GM19397 (cell line): ENCODE measurements around the gene SIT1.

Source experiments
- ATAC-seq: cut with Tn5 transposase; IDR thresholded peaks from one replicate; pipeline ENCODE4 v1.9.1; 2021; ENCODE audit warnings: mild to moderate bottlenecking, moderate library complexity; ENCODE audit not compliant: unreplicated experiment

Gene SIT1

DNA sequence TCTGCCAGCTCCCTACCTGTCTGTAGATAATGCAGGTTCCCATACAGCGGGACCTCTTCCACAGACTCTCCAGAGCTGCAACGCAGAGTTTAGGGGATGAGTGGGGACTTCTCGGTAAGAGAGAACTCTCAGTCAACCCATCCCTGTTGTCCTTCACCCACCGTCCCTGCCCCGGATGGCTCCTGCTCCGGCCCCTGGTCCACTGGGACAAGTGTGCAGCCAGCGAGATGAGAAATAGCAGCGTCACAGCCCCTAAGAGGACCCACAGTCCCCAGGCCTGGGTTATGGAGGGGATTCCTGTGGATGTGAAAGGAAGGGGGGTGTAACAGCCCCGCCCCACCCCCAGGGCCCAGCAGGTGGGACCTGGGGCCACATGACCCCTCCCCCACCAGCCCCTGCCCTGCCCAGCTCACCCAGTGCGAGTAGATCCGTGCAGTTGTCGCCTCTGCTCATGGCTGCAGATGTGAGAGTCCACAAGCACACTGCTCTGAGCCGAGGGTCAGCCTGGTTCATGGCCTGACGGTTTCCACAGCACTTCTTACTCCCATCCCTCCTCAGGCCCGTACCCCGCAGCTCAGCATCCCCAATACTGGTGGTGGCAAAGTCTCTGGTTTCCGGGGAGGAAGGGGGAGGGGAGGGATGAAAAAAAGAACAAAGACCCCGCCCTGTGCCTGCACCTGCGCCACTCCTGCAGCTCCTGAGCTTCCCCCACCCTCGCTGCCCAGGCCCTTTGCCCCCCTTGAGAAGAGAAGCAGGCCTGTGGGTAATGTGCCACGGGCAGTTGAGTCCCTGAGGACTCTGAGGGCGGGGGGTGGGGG is at the start of gene SIT1:
TSS of gene SIT1 (minus strand) at position 591 of the 818 bp plus-strand sequence. CDS start at position 513, 78 bp downstream.
- no peak for ATAC-seq

- no peak for ATAC-seq
Measured at GRCh38 chr9:35700031-35700430, 49.3 kb upstream of the SIT1 start.

DNA sequence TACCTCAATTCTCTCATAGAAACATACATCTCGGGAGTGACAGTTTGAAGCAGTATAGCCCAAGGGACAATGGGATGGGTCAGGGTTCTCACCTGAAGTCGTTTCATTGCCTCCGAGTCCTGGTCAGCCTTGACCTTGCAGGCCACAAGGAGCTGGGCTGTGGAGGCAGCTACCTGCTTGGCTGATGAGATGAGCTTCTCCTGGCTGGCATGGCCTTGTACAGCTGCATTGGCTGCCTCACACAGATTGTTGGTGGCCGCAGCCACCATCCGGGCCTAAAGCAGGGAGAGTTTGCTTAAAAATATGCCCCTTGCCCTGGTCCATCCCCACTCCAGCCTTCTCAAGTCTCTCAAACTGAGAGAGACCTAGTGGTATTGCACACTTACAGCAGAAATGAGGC is 47.5 kb upstream of the SIT1 start:
- no peak for ATAC-seq

DNA sequence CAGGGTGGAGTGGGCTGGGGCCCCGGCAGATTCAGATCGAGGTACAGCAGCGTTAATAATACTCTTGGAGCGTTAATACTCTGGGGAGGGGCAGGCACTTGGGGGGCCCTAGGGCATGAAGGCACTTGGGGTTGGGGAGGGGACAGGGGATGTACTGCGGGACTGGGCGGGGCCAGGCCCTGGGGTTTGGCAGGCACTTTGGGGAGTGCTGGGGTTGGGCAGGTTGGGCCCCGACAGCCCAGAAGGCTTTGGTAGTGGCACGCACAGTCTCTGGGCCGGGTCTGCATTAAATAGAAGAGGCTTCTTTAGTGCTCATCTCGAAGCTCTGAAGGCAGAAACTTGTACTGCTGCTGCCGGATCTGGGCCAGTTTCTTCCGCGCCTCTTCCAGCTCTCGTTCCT is 46.8 kb upstream of the SIT1 start:
- no peak for ATAC-seq

DNA sequence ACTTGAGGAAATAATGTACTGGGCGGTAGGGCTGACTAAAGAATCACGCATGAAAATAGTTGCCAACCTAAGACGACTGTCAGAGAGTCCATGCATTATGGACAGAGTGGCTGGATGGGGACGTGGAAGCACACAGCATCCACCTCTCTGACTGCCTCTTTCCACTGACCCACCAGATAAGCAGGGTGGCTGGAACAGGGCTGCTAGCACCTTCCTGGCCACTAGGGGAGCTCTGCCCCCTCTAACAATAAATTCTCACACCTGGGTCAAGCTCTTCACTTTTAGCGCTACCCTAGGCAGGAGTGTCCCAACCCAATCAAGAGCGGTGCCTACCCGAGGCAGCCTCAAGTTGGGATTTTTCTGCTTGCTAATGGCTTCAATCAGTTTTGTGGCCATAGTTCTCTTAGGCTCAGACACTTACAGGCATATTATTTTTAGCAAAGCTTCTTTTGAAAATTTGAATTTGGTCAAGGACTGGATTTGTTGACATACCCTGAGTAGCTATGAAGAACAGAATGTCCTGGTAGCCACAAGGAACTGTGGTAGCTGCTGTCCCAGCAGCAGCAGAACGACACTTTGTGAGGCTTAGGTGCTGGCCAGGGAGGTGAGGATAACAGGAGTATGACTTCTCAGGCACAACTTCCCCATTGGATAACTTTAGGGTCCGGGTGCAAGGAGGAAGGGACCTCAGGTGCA is 45.9 kb upstream of the SIT1 start:
- peak; percentile 74 for ATAC-seq

GRCh38 chr9:35695943-35696401 is 45.2 kb upstream of the SIT1 start:
- no peak for ATAC-seq

GRCh38 chr9:35691757-35692301 is 41.1 kb upstream of the SIT1 start:
- ATAC-seq, result no peak

DNA sequence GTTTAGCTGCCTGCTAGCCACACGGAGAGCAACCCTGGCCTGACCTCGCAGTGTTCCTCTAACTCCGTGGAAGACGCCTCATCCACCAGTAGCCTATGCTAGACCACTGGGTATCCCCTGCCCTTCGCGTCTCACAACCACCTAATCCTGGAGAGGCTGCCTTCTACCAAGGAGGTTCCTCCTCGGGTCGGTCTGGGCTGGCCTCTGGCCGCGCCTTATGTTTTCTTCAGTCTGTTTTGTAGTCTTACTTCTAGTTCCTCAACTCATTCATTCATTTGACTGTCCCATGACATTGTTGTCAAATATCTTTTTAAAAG is 40.6 kb upstream of the SIT1 start:
- ATAC-seq, result no peak

- ATAC-seq, result no peak
Measured at GRCh38 chr9:35690614-35691333, 40.0 kb upstream of the SIT1 start.

- no peak for ATAC-seq
Measured at GRCh38 chr9:35690294-35690613, 39.5 kb upstream of the SIT1 start.

- no peak for ATAC-seq
Measured at GRCh38 chr9:35689542-35690293, 39.0 kb upstream of the SIT1 start, which contains the start of gene TPM2. TSS of gene TPM2 (minus strand) at chr9:35689925. CDS start at chr9:35689817, 108 bp downstream.

DNA sequence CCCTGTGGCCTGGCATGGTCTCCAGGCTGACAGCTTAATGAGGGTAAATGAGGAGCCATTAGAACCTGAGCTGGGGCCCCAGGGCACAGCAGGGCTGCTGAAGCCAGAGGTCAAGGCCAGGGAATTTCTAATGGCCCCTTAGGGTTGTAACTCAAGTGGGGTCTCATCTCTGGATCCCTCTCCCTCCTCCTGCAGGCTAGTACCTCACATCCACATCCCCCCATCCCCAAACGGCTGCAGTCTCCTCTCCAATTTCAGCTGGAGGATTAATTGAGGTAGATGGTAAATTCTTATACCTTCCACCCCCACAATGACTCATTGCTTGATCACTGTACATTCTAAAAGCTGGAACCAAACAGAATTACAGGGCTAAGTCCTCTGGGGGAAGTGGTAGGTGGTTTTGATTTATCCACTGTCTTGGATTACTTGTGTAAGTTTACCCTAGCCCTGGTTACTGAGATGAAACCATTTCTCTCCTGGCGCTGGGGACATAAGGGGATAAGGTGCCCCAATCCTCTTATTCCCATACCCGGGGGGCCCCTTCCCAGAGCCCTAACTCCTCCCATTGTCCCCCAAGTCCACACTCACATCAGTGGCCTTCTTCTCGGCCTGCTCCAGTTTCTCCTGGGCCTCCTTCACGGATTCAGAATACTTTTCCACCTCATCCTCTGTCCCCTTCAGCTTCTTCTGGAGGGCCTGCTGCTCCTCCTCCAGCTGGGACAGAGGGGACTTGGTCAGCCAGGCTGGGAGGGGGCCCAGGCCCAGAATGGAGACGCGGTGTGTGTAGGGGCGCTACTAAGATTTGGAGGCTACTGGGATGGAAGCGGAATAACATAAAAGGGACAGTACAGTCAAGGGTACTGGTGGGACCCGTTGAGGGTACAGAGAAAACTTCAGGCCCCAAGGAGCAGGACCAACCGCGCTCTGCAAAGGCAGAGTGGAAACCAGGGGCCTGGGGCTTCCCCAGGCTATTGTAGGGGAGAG is 38.1 kb upstream of the SIT1 start:
- no peak for ATAC-seq

- ATAC-seq, result no peak
Measured at GRCh38 chr9:35687972-35688557, 37.3 kb upstream of the SIT1 start.

- ATAC-seq, result no peak
Measured at GRCh38 chr9:35687306-35687705, 36.6 kb upstream of the SIT1 start.

DNA sequence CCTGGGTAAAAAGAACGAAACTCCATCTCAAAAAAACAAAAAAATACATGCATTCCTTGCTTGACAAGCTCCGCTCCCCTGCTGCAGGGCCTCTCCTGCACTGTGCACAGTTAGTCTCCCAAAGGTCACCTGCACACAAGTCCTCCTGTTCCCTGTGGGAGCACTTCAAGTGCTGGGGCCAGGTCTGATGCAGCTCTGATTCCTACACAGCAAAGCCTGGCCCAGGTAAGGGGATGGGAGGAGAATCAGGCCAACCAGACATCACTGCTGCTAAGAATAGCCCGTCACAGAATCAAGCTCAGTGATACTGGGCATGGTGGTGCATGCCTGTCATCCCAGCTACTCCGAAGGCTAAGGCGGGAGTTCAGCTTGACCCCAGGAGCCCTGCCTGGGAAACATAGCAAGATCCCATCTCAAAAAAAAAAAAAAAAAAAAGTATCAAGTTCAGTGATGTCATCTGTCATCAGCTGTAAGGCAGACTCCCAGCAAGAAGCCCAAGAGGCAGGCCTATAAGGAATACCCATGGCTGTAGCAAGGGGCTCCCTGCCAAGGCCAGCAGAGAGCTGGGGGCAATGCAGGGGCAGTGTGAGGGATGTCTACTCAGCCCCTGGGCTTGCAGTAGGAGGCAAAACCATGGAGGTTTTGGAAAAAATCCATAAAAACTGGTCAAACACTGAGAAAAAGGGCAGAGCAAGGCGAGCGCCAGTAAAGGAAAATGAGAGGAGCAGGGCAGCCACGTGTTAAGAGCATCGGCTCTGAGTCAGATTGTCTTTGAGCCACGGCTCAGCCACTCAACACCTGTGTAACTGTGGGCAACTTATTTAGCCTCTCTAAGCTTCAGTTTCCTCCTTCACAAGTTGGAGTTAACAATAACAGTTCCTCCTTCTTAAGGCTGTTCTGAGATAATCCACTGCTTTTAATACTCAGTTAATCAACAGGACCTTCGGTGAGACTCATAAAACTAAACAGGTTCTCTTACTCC is 35.8 kb upstream of the SIT1 start:
- no peak for ATAC-seq

DNA sequence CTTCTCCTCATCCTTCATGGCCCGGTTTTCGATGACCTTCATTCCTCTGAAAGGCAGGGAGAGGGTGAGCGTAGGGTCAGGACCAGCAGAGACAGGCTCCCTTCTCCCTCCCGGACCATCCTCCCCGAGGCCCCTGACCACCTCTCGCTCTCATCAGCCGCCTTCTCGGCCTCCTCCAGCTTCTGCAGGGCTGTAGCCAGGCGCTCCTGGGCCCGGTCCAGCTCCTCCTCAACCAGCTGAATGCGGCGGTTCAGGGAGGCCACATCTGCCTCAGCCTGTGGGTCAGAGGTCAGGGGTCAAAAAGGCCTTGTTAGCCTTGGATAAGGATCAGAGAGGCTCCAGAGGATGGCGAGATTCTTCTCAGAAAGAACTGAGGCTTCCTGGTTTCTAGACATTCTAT is 34.8 kb upstream of the SIT1 start:
- no peak for ATAC-seq

GRCh38 chr9:35684921-35685320 is 34.2 kb upstream of the SIT1 start:
- ATAC-seq, result no peak

DNA sequence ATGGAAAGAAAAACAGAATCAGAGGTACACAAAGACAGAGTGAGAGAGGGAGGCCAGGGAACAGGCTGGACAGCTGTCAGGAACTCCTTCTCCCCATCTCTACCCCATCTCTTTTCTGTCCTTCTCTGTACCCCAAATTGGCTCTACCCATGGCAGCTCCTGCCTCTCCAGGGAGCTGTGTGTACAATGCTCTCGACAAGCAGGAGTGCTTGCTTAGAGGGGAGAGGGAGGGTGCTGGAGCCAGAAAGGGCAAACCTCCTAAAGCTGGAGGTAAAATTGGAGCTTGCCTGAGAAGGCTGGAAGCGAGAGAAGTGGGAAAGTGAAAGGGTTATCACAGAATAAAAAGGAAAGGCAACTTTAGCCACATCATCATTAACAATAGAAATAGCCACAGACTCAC is 32.6 kb upstream of the SIT1 start:
- ATAC-seq, result no peak
